HG02623 (cell line): ENCODE data around the gene STX3.
"Not testable (repeated sequence)": the region's sequence is repeated elsewhere in the genome, so short reads cannot be mapped to it uniquely, and the experiment has no call there.

Source experiments
- ATAC-seq: cut with Tn5 transposase; IDR thresholded peaks from one replicate; pipeline ENCODE4 v1.9.1; 2021; ENCODE audit warnings: moderate library complexity; ENCODE audit not compliant: unreplicated experiment

STX3 gene

GRCh38 chr11:59785818-59786217 lies 30.6 kb downstream of the STX3 start:
- ATAC-seq, result no peak

GRCh38 chr11:59787255-59787588 lies 32.0 kb downstream of the STX3 start:
- no peak for ATAC-seq

DNA sequence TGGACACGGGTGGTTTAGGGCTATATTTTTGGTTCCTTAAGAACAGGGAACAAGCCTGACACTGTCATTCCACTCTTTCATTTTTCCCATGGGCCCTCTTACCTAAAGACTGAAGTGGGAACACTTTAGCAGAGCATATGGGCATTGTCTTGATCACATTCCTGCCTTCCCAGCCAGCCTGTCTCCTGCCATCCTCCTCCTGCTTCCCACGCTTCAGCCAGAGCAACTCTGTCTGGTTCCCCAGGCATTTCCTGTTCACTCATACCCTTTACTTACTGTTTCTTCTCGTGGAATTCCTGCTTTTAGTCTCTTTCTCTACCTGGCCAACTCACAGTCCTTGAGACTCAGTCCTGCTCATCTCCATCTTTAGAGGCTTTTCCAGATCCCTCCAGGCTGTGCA lies 32.6 kb downstream of the STX3 start:
- ATAC-seq, result no peak

DNA sequence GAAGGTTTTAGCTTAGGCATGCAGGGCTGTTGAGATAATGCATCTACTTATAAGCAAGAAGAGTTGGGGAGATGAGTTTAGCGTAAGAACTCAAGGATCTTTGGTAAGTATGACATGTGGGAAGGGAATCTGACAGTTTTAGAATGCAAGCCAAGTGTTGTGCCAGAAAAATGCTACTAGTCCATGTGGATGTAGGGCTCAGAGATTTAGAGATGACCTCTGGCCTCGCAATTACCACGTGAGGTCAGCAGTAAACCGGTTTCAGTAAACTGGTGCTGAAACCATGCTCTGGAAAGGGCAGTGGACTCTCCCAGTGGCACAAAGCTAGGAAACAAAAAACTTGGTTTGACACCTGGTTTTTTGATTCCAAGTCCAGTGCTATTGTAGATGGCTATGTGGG lies 36.5 kb downstream of the STX3 start:
- ATAC-seq, result no peak

DNA sequence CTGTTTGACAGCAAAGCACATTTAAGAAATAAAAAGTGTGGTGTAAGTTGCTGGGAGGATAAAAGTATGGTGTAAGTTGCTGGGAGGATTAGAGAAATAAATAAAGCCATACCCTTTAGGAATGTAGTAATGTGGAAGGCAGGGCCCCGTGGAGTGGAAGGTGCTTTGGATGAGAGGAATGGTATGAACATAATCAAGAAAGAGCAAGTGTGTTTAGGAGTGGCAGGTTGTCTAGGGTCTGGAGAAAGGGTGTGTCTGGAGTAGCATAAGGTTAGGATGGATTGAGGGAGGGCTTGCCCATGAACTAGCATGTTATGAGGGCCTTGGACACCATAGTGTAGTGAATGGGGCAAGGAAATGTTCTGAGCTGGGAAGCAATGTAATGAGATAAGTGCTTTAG lies 37.3 kb downstream of the STX3 start:
- ATAC-seq, result no peak

- no peak for ATAC-seq
Observed at GRCh38 chr11:59794417-59794816, 39.2 kb downstream of the STX3 start.

GRCh38 chr11:59800390-59801025 lies 45.3 kb downstream of the STX3 start:
- ATAC-seq, result no peak

DNA sequence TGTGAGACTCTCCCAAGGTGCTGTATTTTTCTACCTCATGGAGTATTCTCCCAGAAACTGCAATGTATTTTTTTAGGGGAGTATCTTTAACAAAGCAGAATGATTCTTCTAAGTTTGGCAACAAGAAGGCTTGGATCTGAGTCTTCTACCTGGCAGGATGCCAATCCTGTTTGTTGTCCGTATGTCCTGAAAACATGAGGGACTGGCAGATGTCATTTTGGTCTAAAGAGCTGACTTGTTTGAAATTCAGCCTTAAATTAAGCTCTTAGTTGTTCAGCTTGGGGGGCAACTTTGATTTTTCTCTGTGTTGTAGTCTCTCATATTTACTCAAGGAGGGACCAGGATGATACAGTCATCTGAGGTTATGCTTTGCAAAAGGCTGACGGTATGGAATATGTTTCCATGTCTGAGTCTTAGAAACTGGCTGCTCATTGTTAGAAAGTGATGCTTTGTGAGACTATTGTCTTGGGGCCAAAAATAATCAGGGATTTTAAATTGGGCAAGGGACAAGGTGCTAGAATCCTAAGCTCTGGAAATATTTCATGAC lies 46.1 kb downstream of the STX3 start:
- no peak for ATAC-seq

- peak; percentile 13 for ATAC-seq
Observed at GRCh38 chr11:59801981-59802638, 46.9 kb downstream of the STX3 start.

GRCh38 chr11:59802639-59803176 lies 47.5 kb downstream of the STX3 start:
- ATAC-seq, result peak; percentile 50

DNA sequence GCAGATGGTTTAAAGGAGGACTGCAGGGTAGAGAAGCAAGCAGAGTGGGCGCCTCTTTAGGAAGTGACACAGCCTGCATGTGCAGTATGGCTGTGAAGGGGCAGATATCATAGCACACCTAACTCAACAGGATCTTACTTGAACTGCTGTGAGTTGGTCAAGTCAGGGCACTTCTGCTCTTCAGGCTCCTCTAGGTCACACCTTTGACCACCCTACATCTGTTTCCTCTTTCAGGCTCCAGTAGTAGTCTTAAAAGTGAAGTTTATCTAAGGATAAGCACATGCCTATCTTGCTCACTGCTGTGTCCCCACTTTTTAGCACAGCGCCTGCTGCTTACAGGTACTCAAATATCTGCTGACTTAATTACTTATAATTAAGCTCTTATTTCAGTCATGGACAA lies 48.9 kb downstream of the STX3 start:
- no peak for ATAC-seq

DNA sequence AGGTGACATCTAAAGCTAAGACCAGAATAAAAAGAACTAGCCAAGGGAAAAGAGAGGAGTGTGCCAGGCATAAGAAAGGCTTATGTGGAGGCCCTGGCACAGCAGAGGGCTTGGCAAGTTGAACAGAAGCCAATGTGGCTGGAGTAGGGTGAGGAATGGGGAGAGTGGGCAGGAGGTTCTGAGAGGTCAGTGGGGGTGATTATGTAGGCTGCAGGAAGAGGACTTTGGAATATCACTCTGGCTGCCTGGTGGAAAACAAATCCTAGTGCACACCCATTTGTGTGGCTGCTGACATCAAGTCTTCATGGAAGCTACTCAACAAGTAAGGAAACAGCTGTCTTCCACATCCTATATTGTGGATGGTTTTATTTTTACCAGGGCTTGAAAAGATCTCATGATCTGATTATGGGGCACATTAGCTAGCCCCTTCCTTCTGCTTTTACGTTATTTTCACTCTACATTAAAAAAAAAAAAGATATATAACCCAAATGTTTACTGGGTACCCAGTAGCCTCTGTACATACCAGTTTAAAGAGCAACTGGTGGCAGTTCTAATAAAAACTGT lies 52.0 kb downstream of the STX3 start:
- ATAC-seq, result no peak

- ATAC-seq, result peak; percentile 97
Observed at GRCh38 chr11:59810189-59810910, 55.2 kb downstream of the STX3 start, which contains the start of gene MRPL16. MRPL16 (minus strand) TSS chr11:59810778; CDS start chr11:59810658, 120 bp downstream.

- no peak for ATAC-seq
Observed at GRCh38 chr11:59810911-59811259, 55.7 kb downstream of the STX3 start.

DNA sequence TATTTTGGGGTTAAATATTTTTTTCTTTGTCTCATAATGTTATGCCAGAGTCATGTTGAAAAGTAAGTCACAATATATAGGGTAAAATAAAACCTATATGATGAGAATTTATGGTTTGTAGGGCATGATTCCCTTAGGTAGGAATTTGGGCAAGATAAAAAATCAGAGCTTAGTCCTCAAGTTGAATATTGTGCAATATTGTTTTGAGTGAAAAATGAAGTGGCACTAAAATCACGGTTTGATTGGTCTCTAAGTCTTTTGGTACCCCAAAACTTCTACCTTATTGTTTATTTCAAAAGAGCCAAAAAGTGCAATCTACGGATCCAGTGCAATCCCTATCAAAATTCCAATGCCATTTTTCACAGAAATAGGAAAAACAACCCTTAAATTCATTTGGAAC lies 57.0 kb downstream of the STX3 start:
- no peak for ATAC-seq

DNA sequence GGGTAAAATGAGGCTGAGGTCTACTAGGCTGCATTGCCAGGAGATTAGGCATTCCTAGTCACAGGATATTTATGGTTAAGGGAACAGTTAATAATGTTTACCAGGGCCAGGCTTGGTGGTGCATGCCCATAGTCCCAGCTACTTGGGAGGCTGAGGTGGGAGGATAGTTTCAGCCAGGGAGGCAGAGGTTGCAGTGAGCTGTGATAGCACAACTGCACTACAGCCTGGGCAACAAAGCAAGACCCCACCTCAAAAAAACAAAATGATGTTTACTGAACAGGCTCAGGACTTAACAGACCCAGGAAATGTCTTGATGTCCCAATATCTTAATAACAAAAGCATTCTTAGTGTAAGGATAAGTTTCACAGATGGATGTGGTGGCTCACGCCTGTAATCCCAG lies 58.2 kb downstream of the STX3 start:
- no peak for ATAC-seq

- no peak for ATAC-seq
Observed at GRCh38 chr11:59814021-59814420, 58.8 kb downstream of the STX3 start.

DNA sequence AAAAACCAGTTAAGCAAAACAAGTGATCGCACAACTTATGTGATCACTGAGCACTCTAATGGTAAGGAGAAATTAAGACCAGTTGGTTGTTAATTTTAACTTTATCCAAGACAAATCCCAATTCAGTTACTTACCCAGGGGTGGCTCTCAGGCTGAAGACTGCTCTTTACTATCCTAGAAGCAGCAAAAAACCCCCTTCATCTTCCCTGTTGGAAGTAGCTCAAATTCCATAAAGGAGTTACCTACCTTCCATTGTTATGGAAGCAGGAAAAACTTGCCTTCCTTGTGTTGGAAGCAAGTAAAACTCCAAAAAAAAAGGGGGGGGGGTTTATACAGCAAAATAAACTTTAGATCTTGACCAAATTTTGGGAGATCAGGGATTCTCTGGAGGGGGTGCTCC lies 60.6 kb downstream of the STX3 start:
- no peak for ATAC-seq

DNA sequence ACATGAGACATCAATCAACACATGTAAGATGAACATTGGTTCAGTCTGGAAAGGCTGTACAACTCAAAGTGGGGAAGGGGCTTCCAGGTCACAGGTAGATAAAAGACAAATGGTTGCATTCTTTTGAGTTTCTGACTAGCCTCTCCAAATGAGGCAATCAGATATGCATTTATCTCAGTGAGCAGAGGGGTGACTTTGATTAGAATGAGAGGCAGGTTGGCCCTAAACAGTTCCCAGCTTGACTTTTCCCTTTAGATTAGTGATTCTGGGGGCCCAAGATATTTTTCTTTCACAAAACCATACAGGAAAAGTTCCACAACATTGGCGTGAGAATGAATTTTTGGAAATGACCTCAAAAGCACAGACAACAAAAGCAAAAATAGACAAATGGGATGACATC lies 61.3 kb downstream of the STX3 start:
- not testable (repeated sequence) for ATAC-seq

DNA sequence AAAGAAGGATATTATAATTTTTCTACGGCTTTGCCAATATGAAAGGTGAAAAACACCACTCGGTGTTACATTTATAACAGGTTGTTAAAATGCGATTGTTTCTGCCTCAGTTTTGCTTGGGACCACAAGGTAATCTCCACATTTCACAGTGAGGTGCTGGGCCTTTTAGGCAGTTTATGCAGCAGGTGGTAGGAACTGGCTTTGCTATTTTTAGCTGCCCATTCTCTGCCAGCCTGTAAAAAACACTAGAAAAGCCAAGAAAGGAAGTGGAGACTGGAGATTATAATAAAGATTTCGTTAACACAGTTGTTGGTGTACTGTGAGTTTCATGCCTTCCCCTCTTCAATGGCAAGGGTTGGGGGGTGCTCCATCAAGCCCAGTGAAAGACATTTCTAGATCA lies 63.4 kb downstream of the STX3 start:
- ATAC-seq, result no peak

GRCh38 chr11:59822989-59823566 lies 67.9 kb downstream of the STX3 start:
- peak; percentile 85 for ATAC-seq
